Measurements from ENCODE around the gene POMZP3. TPM values are rescaled to one million over a fixed set of nuclear protein-coding genes. Genes with fewer than 3 reads are reported as not detected.
A peak's percentile ranks its signal among the peaks of the same experiment; 100 is the strongest.
"Not testable (repeated sequence)": the region's sequence is repeated elsewhere in the genome, so short reads cannot be mapped to it uniquely, and the experiment has no call there.

Gene POMZP3
- total and polyA plus RNA-seq, 5 donors from 2014 or later: 3.1 to 22.3 (median 4.4) TPM

- ATAC-seq (ENCODE audit: low read depth in 2 of 2); H3K4me3 Mint-ChIP-seq; H3K4me3 ChIP-seq (ENCODE audit: low read depth, low read length); H3K36me3 ChIP-seq (ENCODE audit: control insufficient read depth, insufficient read depth, low read length); H3K9me3 ChIP-seq (ENCODE audit: control insufficient read depth in 2 of 2, low read length in 2 of 2); H3K27me3 Mint-ChIP-seq; DNase-seq; H3K27me3 ChIP-seq (ENCODE audit: control insufficient read depth, insufficient read depth, low read length); H3K9me3 Mint-ChIP-seq; H3K4me1 ChIP-seq (ENCODE audit: control insufficient read depth, insufficient read depth, low read length, poor library complexity, severe bottlenecking); H3K27ac ChIP-seq (ENCODE audit: insufficient read depth, low read length, poor library complexity, severe bottlenecking); H3K27ac Mint-ChIP-seq: not testable (repeated sequence)
- Mint-ChIP-seq H3K36me3 (peaks cover 29% of the 10 kb centered on the region), H3K4me1 (peaks cover 12 to 31% (median 18%) of the 10 kb centered on the region in 4 donors)
These were observed 59.3 kb downstream of the POMZP3 start for GRCh38 chr7:76567753-76568152.

GRCh38 chr7:76567311-76567710 lies 59.8 kb downstream of the POMZP3 start:
- DNase-seq; H3K9me3 Mint-ChIP-seq; H3K4me1 ChIP-seq (ENCODE audit: control insufficient read depth, insufficient read depth, low read length, poor library complexity, severe bottlenecking); H3K4me3 Mint-ChIP-seq; H3K4me3 ChIP-seq (ENCODE audit: low read depth, low read length); H3K36me3 ChIP-seq (ENCODE audit: control insufficient read depth, insufficient read depth, low read length); H3K27me3 ChIP-seq (ENCODE audit: control insufficient read depth, insufficient read depth, low read length); H3K27ac ChIP-seq (ENCODE audit: insufficient read depth, low read length, poor library complexity, severe bottlenecking); H3K27me3 Mint-ChIP-seq; H3K9me3 ChIP-seq (ENCODE audit: control insufficient read depth in 2 of 2, low read length in 2 of 2); H3K27ac Mint-ChIP-seq; ATAC-seq (ENCODE audit: low read depth in 2 of 2): not testable (repeated sequence)
- peaks cover 25% of the 10 kb centered on the region for H3K36me3 Mint-ChIP-seq
- peaks cover 12 to 30% (median 18%) of the 10 kb centered on the region in 4 donors for H3K4me1 Mint-ChIP-seq

GRCh38 chr7:76565001-76565400 lies 62.1 kb downstream of the POMZP3 start:
- not testable (repeated sequence) for ATAC-seq (ENCODE audit: low read depth in 2 of 2); H3K4me1 ChIP-seq (ENCODE audit: control insufficient read depth, insufficient read depth, low read length, poor library complexity, severe bottlenecking); H3K9me3 Mint-ChIP-seq; H3K27ac ChIP-seq (ENCODE audit: insufficient read depth, low read length, poor library complexity, severe bottlenecking); H3K4me3 ChIP-seq (ENCODE audit: low read depth, low read length); H3K27me3 ChIP-seq (ENCODE audit: control insufficient read depth, insufficient read depth, low read length); DNase-seq; H3K36me3 ChIP-seq (ENCODE audit: control insufficient read depth, insufficient read depth, low read length); H3K4me3 Mint-ChIP-seq; H3K9me3 ChIP-seq (ENCODE audit: control insufficient read depth in 2 of 2, low read length in 2 of 2); H3K27me3 Mint-ChIP-seq
- peak overlapping the region in 1 of 3 donors; percentile 33 for H3K27ac Mint-ChIP-seq
- peaks cover 9 to 32% (median 20%) of the 10 kb centered on the region in 4 donors for H3K4me1 Mint-ChIP-seq
- H3K36me3 Mint-ChIP-seq: peaks cover 16% of the 10 kb centered on the region

GRCh38 chr7:76561342-76561741 lies 65.7 kb downstream of the POMZP3 start:
- H3K9me3 Mint-ChIP-seq; ATAC-seq (ENCODE audit: low read depth in 2 of 2); DNase-seq; H3K4me3 ChIP-seq (ENCODE audit: low read depth, low read length); H3K4me1 ChIP-seq (ENCODE audit: control insufficient read depth, insufficient read depth, low read length, poor library complexity, severe bottlenecking); H3K27ac Mint-ChIP-seq; H3K27me3 ChIP-seq (ENCODE audit: control insufficient read depth, insufficient read depth, low read length); H3K36me3 ChIP-seq (ENCODE audit: control insufficient read depth, insufficient read depth, low read length); H3K4me3 Mint-ChIP-seq; H3K27ac ChIP-seq (ENCODE audit: insufficient read depth, low read length, poor library complexity, severe bottlenecking); H3K27me3 Mint-ChIP-seq; H3K9me3 ChIP-seq (ENCODE audit: control insufficient read depth in 2 of 2, low read length in 2 of 2): not testable (repeated sequence)
- Mint-ChIP-seq H3K36me3 (peaks cover 20% of the 10 kb centered on the region), H3K4me1 (peaks cover 6 to 46% (median 30%) of the 10 kb centered on the region in 4 donors)

GRCh38 chr7:76560157-76560556 lies 66.9 kb downstream of the POMZP3 start:
- H3K27me3 ChIP-seq (ENCODE audit: control insufficient read depth, insufficient read depth, low read length); ATAC-seq (ENCODE audit: low read depth in 2 of 2); H3K36me3 ChIP-seq (ENCODE audit: control insufficient read depth, insufficient read depth, low read length); H3K9me3 ChIP-seq (ENCODE audit: control insufficient read depth in 2 of 2, low read length in 2 of 2); DNase-seq; H3K4me3 Mint-ChIP-seq; H3K9me3 Mint-ChIP-seq; H3K27me3 Mint-ChIP-seq; H3K4me1 ChIP-seq (ENCODE audit: control insufficient read depth, insufficient read depth, low read length, poor library complexity, severe bottlenecking); H3K4me3 ChIP-seq (ENCODE audit: low read depth, low read length); H3K27ac ChIP-seq (ENCODE audit: insufficient read depth, low read length, poor library complexity, severe bottlenecking): not testable (repeated sequence)
- Mint-ChIP-seq H3K4me1 (peaks cover 5 to 46% (median 27%) of the 10 kb centered on the region in 4 donors), H3K27ac (peak overlapping the region in 1 of 3 donors; percentile 46), H3K36me3 (peaks cover 15% of the 10 kb centered on the region)

Other genes with a start within 250 kb of the POMZP3 start
- not detected for gene SSC4D, start 217.6 kb downstream of the POMZP3 start, total RNA-seq
- gene SSC4D, start 217.6 kb downstream of the POMZP3 start, polyA plus RNA-seq: under 1 TPM in 2 of 4 donors, not detected in 2; 0.25 to 0.65 TPM
- gene ZP3, start 202.3 kb downstream of the POMZP3 start, total RNA-seq: 2.2 TPM
- gene ZP3, start 202.3 kb downstream of the POMZP3 start, polyA plus RNA-seq: 1 to 10 TPM; 1.6 to 4.4 (median 2.9) TPM
- 36.0 TPM for gene DTX2, start 165.6 kb downstream of the POMZP3 start, total RNA-seq
- 10 to 100 TPM; 10.7 to 16.9 (median 15.8) TPM for gene DTX2, start 165.6 kb downstream of the POMZP3 start, polyA plus RNA-seq
- 8.4 TPM for gene UPK3B, start 116.7 kb downstream of the POMZP3 start, total RNA-seq
- gene UPK3B, start 116.7 kb downstream of the POMZP3 start, polyA plus RNA-seq: under 1 TPM in 1 of 4 donors, not detected in 3; 0.17 TPM
- 2.9 TPM for gene SPDYE16, start 84.0 kb downstream of the POMZP3 start, total RNA-seq
- gene SPDYE16, start 84.0 kb downstream of the POMZP3 start, polyA plus RNA-seq: under 1 TPM in 2 of 4 donors, not detected in 2; 0.06 to 0.09 TPM